ENCODE data around the gene GPSM1.

DNA sequence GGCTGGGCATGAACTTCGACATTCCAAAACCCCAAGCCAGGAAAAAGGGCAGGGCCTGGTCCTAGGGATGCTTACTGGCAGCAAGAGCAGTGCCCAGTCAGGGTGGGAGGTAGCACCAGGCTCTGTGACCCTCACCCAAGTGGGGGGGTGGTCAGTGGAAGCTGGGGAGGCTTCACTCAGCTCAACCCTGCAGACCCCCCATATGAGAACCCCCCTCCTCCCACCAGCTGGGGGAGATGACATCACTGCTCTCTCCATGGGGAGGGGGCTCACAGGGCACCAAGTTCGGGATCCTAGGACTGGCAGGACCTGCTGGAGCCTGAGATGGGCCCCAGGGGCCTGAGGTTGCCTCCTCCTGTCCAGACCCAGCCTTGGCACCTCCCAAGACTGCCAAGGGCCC, 31.5 kb downstream of the GPSM1 start:
- no peak for TF ChIP-seq POLR2A (IDR thresholded peaks at IDR 0.05)
- TF ChIP-seq, protein P1, sequence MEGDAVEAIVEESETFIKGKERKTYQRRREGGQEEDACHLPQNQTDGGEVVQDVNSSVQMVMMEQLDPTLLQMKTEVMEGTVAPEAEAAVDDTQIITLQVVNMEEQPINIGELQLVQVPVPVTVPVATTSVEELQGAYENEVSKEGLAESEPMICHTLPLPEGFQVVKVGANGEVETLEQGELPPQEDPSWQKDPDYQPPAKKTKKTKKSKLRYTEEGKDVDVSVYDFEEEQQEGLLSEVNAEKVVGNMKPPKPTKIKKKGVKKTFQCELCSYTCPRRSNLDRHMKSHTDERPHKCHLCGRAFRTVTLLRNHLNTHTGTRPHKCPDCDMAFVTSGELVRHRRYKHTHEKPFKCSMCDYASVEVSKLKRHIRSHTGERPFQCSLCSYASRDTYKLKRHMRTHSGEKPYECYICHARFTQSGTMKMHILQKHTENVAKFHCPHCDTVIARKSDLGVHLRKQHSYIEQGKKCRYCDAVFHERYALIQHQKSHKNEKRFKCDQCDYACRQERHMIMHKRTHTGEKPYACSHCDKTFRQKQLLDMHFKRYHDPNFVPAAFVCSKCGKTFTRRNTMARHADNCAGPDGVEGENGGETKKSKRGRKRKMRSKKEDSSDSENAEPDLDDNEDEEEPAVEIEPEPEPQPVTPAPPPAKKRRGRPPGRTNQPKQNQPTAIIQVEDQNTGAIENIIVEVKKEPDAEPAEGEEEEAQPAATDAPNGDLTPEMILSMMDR (IDR thresholded peaks at IDR 0.05) = no peak
